GM21528 (cell line): ENCODE results near the gene NFATC2.

Source experiments
- ATAC-seq: cut with Tn5 transposase; IDR thresholded peaks from one replicate; pipeline ENCODE4 v1.9.1; 2021; ENCODE audit warnings: mild to moderate bottlenecking, moderate library complexity; ENCODE audit not compliant: unreplicated experiment, low FRiP score

NFATC2 gene

DNA sequence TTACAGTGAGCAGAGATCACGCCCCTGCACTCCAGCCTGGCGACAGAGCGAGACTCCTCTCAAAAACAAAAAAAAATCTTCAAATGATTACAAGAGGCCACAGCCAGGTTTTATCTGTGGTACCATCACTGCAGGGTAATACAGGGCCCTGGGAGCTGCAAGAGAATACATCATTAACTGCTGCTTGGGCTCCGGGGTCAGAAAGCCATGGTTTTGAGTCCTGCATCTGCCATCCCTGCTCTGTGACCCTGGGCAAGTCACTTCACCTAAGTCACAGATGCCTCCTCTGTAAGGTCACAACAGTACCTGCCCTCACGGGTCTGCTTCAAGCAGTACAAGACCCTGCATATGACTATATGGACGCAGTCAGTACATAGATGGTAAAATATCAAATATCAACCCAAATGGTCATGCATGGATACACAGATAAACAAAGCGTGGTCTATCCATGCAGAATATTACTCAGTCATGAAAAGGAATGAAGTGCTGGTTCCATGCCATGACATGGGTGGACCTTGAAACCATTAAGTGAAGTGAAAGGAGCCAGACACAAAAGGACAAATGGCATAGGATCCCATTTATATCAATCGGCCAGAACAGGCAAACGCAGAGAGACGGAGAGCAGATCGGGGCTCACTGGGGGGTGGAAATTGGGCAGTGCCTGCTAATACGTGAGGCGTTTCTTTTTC lies 83.6 kb downstream of the NFATC2 start:
- ATAC-seq: no peak

DNA sequence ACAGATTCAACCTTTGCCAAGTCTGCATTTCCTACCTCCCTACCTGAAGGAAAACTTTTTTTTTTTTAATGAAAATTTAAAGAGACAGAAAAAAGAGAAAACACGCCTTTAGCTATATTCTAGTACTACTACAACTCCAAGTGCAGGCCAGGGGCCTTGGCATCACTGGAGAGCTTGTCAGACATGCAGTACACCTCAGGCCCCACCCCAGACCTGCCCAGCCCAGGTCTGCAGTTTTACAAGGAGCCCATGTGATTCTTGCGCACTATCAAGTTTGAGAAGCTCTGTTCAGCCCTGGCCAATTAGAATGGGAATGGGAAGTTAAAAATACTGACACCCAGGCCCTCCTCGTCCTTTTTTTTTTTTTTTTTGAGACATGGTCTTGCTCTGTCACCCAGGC lies 85.0 kb downstream of the NFATC2 start:
- no peak for ATAC-seq

GRCh38 chr20:51456511-51457509 lies 85.7 kb downstream of the NFATC2 start:
- ATAC-seq: no peak

DNA sequence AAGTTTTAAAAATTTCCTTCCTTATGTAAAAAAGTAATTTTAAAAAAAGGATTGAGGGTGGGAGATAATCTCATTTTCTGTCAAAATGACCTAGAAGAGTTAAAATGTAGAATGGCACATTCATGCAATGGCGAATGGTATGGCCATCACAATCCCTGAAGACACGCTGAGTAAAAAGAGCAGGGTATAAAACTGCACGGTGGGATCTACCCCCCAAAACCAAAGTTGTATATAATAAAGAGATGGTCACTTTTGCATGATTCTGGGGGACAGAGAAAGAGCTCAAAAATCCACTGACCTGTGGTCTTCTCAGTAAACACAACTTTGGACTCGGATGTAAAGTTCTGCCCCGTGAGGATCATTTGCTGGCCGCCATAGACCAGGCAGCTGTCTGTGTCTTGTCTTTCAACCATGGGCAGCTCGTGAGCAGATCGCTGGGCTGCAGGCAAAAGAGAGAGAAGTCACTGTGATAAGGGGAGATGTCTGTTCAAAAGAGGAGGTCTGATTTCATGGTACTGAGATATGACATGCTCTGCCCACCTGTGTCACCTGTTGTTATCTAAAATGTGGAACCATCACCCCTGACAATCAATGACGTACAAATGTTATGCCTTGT lies 88.2 kb downstream of the NFATC2 start:
- no peak for ATAC-seq

- ATAC-seq: no peak
Observed at GRCh38 chr20:51452734-51453365, 89.7 kb downstream of the NFATC2 start.

DNA sequence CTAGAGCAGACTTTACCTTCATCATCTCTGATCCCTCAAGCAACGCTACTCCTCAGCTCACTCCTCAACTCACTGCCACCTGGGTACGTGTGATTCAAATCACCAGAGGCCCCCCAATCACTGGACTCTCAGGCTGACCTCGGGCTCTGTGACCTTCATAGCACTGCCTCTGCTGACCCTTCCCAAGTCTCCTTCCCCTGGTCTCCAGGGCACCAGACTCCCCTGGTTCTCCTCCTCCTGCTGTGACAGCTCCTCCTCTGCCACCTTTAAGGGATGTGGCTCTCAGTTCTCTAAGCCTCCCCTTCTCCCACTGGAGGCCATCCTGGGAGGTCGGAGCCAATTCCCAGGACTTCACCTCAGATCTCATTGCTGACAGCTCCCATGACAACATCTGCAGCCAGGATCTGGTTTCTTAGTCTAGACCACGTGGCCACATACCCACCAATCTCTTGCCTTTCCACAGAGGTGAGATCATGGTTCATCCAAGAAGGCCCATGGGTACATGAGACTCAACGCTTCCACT lies 90.4 kb downstream of the NFATC2 start:
- ATAC-seq: no peak

DNA sequence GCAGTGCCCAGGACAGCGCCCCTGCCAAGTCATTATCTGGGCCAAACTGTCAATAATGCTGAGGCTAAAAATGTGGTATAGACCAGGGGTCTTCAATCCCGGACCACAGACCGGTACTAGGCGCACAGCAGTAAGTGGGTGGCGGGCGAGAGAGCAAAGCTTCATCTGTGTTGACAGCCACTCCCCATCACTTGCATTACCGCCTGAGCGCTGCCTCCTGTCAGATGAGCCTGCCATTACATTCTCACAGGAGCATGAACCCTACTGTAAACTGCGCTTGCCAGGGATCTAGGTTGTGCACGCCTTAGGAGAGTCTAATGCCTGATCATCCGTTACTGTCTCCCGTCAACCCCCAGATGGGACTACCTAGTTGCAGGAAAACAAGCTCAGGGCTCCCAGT lies 91.0 kb downstream of the NFATC2 start:
- ATAC-seq: no peak

DNA sequence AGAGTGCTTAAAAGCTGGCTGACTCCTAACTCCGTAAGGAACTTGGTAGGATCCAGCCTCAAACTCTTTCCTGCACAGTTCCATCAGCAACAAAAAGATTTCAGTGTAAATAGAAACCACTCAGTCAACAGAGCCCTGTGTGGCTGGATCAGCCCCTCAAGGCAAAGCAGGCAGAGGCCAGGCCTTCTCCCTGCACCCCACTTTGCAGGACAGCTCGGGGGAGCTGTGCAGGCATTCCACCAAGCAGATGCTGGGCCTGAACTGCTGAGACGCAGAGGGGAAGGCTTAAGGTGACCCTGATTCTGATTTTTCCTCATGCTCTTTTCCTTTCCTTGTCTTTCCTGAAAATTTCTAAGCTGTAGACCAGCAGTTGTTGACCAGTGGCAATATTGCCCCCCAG lies 91.5 kb downstream of the NFATC2 start:
- no peak for ATAC-seq

DNA sequence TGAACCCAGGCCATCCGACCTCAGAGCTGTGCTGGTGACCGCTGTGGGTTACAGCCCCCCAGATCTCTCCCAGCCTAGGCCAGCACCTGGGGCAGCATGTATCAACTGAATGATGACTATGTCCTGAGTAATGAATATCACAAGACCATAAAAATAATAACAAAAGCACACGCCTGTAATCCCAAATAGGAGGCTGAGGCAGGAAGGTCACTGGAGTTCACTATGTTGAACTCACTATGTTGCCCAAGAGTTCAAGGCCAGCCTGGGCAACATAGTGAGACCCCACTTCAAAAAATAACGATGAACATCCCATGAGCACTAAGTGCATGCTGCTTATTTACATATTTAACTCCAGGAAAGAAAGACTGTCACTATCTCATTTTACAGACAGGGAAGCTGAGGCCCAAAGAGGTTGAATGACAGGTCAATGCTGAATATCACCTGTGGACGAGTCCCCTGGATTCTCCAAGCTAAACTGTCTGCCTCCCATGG lies 92.3 kb downstream of the NFATC2 start:
- ATAC-seq: no peak

DNA sequence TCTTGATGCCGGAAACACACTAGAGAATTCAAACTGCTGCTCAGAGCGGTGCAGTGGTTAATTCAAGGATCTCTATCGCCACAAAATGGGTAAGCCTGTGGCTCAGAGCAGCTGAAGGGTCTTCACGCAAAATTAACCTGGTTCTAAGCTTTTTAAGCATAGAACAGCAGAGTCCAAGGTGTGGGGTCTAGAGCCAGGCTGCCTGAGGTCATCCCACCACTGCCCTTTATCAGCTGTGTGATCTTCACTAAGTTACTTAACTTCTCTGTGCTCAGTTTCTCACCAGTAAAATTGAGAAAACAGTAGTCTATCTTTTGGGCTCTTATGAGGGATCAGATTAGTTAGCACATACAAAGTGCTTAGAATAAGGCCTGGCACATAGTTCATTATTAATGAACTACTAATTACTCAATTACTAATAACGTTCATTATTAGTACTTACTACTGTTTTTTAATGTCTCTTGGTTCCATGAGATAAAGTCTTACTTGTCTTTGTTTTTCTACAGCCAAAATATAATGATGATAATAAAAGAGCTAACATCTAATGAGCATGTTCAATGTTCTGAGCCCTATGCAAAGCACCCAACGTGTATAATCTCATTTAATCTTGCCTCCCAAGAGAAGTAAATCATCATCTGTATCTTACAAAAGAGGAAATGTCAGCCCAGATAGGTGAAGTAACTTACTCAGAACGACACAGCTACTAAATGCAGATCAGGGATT lies 92.9 kb downstream of the NFATC2 start:
- no peak for ATAC-seq

DNA sequence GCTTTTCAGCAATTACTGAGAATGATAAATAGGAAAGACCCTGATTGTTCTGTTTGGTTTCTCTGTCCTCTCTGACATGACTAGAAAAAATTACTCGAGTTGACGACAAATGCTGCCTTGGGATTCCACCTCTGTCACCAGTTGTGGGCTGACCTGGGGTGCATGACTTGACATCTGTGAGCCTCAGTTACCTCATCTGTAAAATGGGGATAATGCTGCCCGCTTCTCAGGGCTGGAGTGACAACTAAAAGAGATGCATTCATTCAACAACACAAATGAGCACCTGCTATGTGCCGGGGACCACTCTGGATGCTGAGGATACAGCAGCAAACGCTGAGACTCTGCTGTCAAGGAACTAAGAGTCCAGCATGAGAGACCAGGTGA lies 94.8 kb downstream of the NFATC2 start:
- no peak for ATAC-seq

DNA sequence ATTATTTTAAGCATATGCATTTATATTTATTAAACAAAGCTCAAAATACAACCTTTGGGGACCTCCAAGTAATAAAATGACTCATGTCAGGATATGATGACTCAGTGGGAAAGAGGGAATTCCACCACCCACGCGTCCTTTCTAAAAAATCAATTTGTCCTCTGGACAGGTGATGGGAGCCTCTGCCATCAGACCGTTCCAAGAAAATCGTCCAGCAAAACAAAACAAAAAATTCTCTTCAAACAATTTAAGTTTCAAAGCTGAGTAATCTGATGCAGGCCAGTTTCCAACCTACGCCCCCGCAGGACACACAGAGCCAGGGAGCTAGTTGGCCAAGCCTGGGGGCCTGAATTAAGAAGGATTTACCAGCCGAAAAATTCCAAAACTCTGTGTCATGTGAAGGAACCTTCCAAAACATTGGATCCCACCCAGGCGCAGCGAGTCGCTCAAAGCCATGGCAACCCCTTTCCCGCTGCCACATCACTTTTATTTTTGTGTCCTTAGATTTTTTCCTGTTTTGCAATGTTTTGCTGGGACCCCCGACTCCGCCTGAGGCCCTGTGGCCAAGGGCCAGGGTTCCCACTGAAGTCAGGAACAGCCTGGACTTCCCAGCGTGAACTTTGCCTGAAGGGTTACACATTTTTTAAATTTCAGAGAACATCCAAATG lies 95.3 kb downstream of the NFATC2 start:
- ATAC-seq: no peak

DNA sequence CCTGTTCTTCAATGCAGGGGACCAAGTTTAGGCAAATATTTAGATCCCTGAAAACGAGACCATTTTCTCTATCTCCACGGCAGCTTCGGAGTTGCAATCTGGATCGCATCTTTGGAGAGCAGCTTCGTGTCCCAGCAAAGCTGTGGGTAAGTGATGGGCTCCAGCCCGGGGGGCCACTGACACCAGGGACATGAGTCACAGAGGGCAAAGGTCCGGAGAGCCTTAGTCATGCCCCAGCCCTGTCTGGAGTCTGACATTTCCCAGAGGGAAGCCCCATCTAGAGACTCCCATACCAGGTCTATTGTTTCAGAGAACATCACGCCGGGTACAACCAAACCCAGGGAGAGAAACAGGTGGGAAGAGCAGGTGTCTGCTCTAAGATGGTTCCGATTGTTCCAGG lies 95.9 kb downstream of the NFATC2 start:
- no peak for ATAC-seq

GRCh38 chr20:51446230-51446629 lies 96.3 kb downstream of the NFATC2 start:
- ATAC-seq: no peak

DNA sequence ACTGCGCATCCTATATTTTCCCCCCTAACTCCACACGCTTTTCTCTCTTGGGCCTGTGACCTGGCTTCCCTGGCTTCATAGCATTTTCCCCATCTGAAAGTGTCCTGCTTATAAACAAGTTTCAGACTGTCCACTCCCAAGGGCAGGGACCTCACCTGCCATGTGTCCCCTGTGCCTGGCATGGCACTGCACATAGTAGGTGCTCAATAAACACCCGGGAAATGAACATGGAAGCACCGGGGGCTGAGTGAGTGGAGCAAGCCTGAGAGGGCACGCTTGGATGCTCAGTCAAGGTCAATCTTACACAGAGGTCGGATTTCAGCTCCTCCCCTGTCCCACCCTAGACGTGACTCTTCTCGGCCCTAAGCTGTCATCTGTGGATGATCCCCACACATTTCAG lies 96.9 kb downstream of the NFATC2 start:
- no peak for ATAC-seq

DNA sequence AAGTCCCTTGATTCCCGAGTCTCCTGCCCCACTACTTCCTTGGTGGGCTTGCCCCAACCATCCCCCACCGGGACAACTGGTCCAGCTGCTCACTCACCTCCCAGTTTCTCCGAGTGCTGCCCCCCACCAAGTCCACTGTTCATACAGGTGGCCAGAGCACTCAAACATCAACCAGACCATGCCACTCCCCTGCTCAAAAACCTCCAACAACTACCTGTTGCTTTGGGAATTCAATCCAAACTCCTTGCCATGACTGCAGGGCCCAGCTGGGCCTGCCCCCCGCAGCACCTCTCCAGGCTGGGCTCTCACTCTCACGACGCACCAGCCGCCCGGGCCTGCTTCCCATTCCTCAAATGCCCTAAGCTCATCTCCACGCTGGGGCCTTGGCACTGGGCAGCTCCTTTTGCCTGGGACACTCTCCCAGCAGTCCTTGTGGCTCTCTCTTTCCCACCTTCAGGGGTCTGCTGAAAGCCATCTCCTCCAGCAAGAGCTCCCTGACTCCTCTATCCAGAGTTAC lies 97.5 kb downstream of the NFATC2 start:
- ATAC-seq: no peak

DNA sequence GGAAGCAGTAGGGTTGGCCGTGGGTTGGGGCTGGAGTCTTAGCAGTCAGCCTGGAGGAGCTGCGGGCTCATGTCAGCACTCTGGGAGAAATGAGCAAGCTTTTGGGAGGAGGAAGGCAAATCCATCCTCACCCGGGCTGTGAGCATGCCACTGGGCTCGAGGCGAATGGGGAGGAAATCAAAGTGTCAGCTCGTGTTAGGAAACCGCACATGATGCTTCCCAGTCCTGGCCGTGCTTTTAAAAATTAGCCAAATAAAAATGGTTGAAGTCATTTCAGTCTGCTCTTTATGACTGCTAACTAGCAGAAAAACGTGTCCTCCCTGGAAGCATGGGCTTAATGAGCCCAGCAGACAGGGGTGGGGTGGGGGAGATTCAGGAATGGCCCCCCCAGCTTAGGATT lies 98.1 kb downstream of the NFATC2 start:
- no peak for ATAC-seq

- ATAC-seq: no peak
Observed at GRCh38 chr20:51442602-51443001, 99.9 kb downstream of the NFATC2 start.

- no peak for ATAC-seq
Observed at GRCh38 chr20:51440589-51440988, 101.9 kb downstream of the NFATC2 start.
